ENCODE measurements around the gene ERH.

The ERH gene

DNA sequence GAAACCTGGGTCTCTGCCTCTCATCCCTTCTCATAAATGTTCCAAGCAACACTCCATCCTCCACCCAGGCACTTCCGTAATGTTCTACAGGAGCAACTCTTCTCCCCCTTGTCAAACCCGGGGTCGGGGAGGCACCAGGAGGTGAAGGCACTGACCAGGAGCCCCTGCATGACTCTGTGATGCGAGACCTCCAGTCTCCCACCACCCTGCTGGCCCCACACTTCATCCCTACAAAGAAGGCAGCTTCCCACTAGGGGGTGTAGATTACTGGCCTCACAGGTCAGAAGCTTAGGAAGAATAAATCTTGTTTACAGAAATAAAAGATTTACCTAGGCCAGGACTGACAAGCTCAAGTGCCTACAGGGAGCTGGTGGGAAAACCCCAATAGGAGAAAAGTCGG lies 47.2 kb downstream of the ERH start:
- ChIA-PET CTCF (no interaction called here), POLR2A (interaction anchor here (1.2 kb wide), 1 partner anchor 99 kb away, joined by 3 read pairs; no protein-coding TSS in a partner anchor)
- DNase-seq (ENCODE audit: extremely low spot score) = no peak
- TF ChIP-seq ARNT (IDR thresholded peaks at IDR 0.05) (no peak), ZNF384 (IDR thresholded peaks at IDR 0.05) (no peak), FOXA1 (IDR thresholded peaks at IDR 0.05) (no peak), FOXK2 (IDR thresholded peaks at IDR 0.05) (no peak)

DNA sequence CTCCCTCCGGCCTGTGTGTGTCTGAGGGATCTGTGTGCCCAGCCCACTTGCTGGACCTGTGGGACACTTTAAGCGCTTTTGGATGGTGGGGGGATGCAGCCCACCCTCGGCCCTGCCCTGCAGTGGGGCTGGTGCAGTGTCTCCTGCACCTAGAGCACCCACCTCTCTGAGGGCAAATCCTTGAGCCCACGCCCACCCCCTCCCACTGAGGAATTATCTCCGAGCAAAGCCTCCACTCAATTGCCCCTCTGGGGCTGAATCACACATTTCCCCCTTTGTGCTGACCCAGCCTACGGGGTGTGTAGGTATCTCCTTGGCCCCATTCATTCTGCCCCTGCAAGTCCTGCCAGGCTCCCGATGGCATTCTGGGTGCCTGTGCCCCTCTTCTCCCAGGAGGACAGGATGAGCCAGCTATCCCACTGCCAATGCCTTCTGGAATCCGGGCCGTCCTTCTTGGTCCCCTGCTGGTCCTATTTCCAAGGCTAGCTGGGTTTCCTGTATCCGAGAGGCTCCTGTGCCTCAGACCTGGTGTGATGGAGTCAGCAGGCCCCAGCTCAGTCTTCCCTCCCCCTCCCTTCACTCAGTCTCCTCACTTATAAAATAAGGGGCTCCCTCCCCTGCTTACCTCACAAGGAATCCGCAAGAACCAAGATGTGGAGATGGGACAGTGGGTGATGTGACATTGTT lies 48.9 kb downstream of the ERH start:
- POLR2A ChIA-PET = no interaction called here
- DNase-seq (ENCODE audit: extremely low spot score) = no peak
- CTCF ChIA-PET = no interaction called here
- TF ChIP-seq SP1 (IDR thresholded peaks at IDR 0.05) = no peak
- no peak for TF ChIP-seq ZNF384 (IDR thresholded peaks at IDR 0.05)
- TF ChIP-seq, protein P1, sequence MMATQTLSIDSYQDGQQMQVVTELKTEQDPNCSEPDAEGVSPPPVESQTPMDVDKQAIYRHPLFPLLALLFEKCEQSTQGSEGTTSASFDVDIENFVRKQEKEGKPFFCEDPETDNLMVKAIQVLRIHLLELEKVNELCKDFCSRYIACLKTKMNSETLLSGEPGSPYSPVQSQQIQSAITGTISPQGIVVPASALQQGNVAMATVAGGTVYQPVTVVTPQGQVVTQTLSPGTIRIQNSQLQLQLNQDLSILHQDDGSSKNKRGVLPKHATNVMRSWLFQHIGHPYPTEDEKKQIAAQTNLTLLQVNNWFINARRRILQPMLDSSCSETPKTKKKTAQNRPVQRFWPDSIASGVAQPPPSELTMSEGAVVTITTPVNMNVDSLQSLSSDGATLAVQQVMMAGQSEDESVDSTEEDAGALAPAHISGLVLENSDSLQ (IDR thresholded peaks at IDR 0.05) = no peak
- TF ChIP-seq LEF1 (IDR thresholded peaks at IDR 0.05; ENCODE audit: borderline replicate concordance) = no peak
- TF ChIP-seq ELF4 (IDR thresholded peaks at IDR 0.05) = no peak
- no peak for TF ChIP-seq FOXK2 (IDR thresholded peaks at IDR 0.05)
- no peak for TF ChIP-seq FOXA1 (IDR thresholded peaks at IDR 0.05)
- TF ChIP-seq L3MBTL2 (conservative IDR thresholded peaks at IDR 0.05) = no peak
- no peak for TF ChIP-seq FOXM1 (IDR thresholded peaks at IDR 0.05; ENCODE audit: borderline replicate concordance)
- TF ChIP-seq CTBP1 (IDR thresholded peaks at IDR 0.05; ENCODE audit: borderline replicate concordance) = no peak
- TF ChIP-seq ARNT (IDR thresholded peaks at IDR 0.05) = no peak
- TF ChIP-seq BHLHE40 (IDR thresholded peaks at IDR 0.05; ENCODE audit: borderline replicate concordance) = no peak
- no peak for TF ChIP-seq NFRKB (IDR thresholded peaks at IDR 0.05)
- TF ChIP-seq SUZ12 (IDR thresholded peaks at IDR 0.05) = no peak
- TF ChIP-seq HDGF (IDR thresholded peaks at IDR 0.05; ENCODE audit: borderline replicate concordance) = no peak
- TF ChIP-seq TARDBP (IDR thresholded peaks at IDR 0.05) = no peak

DNA sequence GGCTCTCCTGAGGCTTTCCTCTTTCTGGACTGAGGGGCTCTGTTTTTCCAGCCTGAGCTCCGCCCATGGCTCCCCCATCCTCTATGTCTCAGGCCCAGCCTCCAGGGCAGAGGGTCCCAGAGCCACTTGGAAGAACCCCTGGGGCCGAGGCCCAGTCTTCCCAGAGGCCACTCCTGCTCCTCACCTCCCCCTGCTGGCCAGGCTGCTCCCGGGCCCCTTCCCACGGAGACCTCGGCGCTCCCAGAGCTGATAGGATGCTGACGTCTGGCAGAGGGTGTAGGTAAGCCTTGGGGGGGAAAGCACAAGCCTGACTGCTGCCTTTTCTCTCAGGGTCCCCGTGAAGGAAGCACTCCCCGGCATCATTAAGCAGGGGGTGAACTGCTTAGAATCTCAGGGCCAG lies 51.4 kb downstream of the ERH start:
- peak; percentile 78 for DNase-seq (ENCODE audit: extremely low spot score)
- TF ChIP-seq CTBP1 (IDR thresholded peaks at IDR 0.05; ENCODE audit: borderline replicate concordance) (no peak), LEF1 (IDR thresholded peaks at IDR 0.05; ENCODE audit: borderline replicate concordance) (no peak), L3MBTL2 (conservative IDR thresholded peaks at IDR 0.05) (no peak), ZNF384 (IDR thresholded peaks at IDR 0.05) (no peak), ARNT (IDR thresholded peaks at IDR 0.05) (no peak), NFRKB (IDR thresholded peaks at IDR 0.05) (no peak), SUZ12 (IDR thresholded peaks at IDR 0.05) (no peak), FOXM1 (IDR thresholded peaks at IDR 0.05; ENCODE audit: borderline replicate concordance) (no peak), HDGF (IDR thresholded peaks at IDR 0.05; ENCODE audit: borderline replicate concordance) (no peak), ELF4 (IDR thresholded peaks at IDR 0.05) (no peak), BHLHE40 (IDR thresholded peaks at IDR 0.05; ENCODE audit: borderline replicate concordance) (no peak), FOXA1 (IDR thresholded peaks at IDR 0.05) (no peak), TARDBP (IDR thresholded peaks at IDR 0.05) (no peak), SP1 (IDR thresholded peaks at IDR 0.05) (no peak), FOXK2 (IDR thresholded peaks at IDR 0.05) (no peak)
- TF ChIP-seq, protein P1 (IDR thresholded peaks at IDR 0.05) = no peak
- ChIA-PET CTCF (interaction anchor here (0.6 to 1.5 kb wide), 11 partner anchors 11 to 213 kb away, joined by 3 to 9 read pairs (median 4); no protein-coding TSS in a partner anchor), POLR2A (no interaction called here)

DNA sequence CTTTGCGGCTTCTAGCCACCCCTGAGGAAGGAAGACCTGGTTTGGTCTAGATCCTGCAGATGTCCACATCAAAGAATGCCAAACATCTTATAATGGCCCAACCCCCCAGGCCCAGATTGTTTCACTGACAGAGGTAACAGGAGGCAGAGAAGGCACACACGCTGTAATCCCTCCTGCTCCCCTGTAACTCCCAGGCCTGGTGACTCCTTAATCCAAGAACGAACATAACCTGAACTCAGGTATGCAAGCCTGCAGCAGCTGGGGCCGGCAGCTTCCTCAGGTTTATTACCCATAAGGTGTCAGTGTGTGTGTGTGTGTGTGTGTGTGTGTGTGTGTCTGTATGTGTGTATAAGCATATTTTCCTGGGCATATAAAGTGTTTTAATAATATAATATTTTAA lies 52.7 kb downstream of the ERH start:
- CTCF ChIA-PET = interaction anchor here (0.6 to 0.8 kb wide), 3 partner anchors 26 to 321 kb away, joined by 3 to 5 read pairs (median 3); no protein-coding TSS in a partner anchor
- TF ChIP-seq LEF1 (IDR thresholded peaks at IDR 0.05; ENCODE audit: borderline replicate concordance) (no peak), HDGF (IDR thresholded peaks at IDR 0.05; ENCODE audit: borderline replicate concordance) (no peak), TARDBP (IDR thresholded peaks at IDR 0.05) (no peak), ZNF384 (IDR thresholded peaks at IDR 0.05) (no peak)
- DNase-seq (ENCODE audit: extremely low spot score) = no peak

DNA sequence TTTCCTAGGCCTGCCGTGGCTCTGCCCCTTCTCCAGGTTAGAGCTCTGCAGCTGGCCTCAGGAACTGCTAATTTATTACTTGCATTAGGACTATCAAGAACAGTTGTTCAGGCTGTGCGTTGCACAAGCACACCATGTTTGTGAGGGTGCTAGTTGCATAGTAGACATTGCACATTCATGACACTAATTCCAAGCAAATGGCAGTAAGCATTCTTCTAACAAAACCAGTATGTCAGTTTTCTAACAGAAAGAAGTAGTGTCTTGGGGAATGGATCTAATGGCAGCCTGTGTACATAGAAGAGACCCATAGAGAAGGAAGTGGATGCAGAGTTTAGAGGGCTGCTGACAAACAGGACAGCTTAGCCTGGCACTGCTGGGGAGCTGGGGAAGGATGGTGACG lies 53.9 kb downstream of the ERH start:
- DNase-seq (ENCODE audit: extremely low spot score) = no peak
- ChIA-PET POLR2A (no interaction called here), CTCF (interaction anchor here (0.7 to 0.9 kb wide), 2 partner anchors 13 to 215 kb away, joined by 3 to 4 read pairs; no protein-coding TSS in a partner anchor)
- no peak for TF ChIP-seq NFRKB (IDR thresholded peaks at IDR 0.05)
- TF ChIP-seq HDGF (IDR thresholded peaks at IDR 0.05; ENCODE audit: borderline replicate concordance) = no peak
- no peak for TF ChIP-seq FOXA1 (IDR thresholded peaks at IDR 0.05)
- TF ChIP-seq SUZ12 (IDR thresholded peaks at IDR 0.05) = no peak

More for the DNA sequence above, 52.7 kb downstream of the ERH start:
- POLR2A ChIA-PET = no interaction called here

DNA sequence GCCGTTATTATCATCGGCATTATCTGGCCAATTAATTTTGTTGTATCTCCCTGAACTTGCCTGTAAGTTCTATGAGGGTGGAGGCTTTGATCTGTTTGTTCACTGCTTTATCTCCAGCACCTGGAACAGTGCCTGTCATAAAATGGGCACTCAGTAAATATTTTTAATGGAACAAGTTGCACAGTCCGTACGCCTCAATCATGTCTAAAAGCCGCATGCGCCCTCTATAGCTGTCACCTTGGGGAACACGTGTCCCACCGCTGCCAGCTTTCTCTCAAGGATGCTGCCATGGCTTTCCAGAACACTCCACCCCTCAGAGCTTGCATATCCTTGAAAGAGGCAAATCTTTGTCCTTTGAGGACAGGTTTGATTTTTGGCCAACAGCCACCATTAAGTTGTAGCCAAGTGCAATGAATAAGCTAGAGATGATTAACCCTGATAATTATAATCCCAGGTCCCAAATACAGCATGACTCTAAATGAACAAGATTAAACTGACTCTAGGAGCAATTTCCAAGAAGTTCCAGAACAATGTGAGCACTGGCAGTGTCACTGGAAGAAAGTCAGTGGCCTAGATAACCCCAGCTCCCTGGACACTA lies 55.1 kb downstream of the ERH start:
- no peak for DNase-seq (ENCODE audit: extremely low spot score)
- CTCF ChIA-PET = no interaction called here
- no peak for TF ChIP-seq FOXM1 (IDR thresholded peaks at IDR 0.05; ENCODE audit: borderline replicate concordance)
- no peak for TF ChIP-seq SP1 (IDR thresholded peaks at IDR 0.05)
- no peak for TF ChIP-seq HDGF (IDR thresholded peaks at IDR 0.05; ENCODE audit: borderline replicate concordance)
- TF ChIP-seq TARDBP (IDR thresholded peaks at IDR 0.05) = no peak
- no peak for TF ChIP-seq FOXK2 (IDR thresholded peaks at IDR 0.05)
- TF ChIP-seq CTBP1 (IDR thresholded peaks at IDR 0.05; ENCODE audit: borderline replicate concordance) = no peak
- TF ChIP-seq FOXA1 (IDR thresholded peaks at IDR 0.05) = no peak
- no peak for TF ChIP-seq LEF1 (IDR thresholded peaks at IDR 0.05; ENCODE audit: borderline replicate concordance)
- POLR2A ChIA-PET = no interaction called here

DNA sequence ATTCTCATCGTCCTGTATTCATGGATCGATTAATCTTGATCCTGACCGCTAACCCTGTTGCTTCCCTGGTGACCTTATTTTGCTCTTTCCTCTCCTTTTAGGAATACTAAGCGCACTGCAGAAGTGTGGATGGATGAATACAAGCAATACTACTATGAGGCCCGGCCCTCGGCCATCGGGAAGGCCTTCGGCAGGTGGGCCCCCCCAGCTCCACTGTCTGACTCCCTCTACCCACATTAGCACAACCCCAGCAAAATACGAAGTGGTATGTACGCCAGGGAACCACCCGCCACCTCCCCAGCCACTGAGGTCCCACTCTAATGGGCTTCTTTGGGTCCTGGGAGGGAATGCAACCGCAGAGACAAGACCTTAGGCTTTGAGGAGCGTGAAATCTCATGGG lies 58.7 kb downstream of the ERH start:
- ChIA-PET POLR2A (no interaction called here), CTCF (no interaction called here)
- no peak for DNase-seq (ENCODE audit: extremely low spot score)
- TF ChIP-seq CTBP1 (IDR thresholded peaks at IDR 0.05; ENCODE audit: borderline replicate concordance) (no peak), FOXA1 (IDR thresholded peaks at IDR 0.05) (no peak), SUZ12 (IDR thresholded peaks at IDR 0.05) (no peak), FOXK2 (IDR thresholded peaks at IDR 0.05) (no peak), TARDBP (IDR thresholded peaks at IDR 0.05) (no peak), BHLHE40 (IDR thresholded peaks at IDR 0.05; ENCODE audit: borderline replicate concordance) (no peak), LEF1 (IDR thresholded peaks at IDR 0.05; ENCODE audit: borderline replicate concordance) (no peak), ARNT (IDR thresholded peaks at IDR 0.05) (no peak), NFRKB (IDR thresholded peaks at IDR 0.05) (no peak), SP1 (IDR thresholded peaks at IDR 0.05) (no peak), FOXM1 (IDR thresholded peaks at IDR 0.05; ENCODE audit: borderline replicate concordance) (no peak), ZNF384 (IDR thresholded peaks at IDR 0.05) (no peak), ELF4 (IDR thresholded peaks at IDR 0.05) (no peak), L3MBTL2 (conservative IDR thresholded peaks at IDR 0.05) (no peak), HDGF (IDR thresholded peaks at IDR 0.05; ENCODE audit: borderline replicate concordance) (no peak)
- TF ChIP-seq, protein P1 (IDR thresholded peaks at IDR 0.05) = no peak

All from HEK293T (cell line).